IPS-11a (cell line): ENCODE results near the gene WHRN.

Experiments used
- H3K4me3 ChIP-seq: one replicate; pipeline ENCODE4 v1.5.1; 2013; ENCODE audit warnings: low read depth, low read length, control low read depth

Gene WHRN

DNA sequence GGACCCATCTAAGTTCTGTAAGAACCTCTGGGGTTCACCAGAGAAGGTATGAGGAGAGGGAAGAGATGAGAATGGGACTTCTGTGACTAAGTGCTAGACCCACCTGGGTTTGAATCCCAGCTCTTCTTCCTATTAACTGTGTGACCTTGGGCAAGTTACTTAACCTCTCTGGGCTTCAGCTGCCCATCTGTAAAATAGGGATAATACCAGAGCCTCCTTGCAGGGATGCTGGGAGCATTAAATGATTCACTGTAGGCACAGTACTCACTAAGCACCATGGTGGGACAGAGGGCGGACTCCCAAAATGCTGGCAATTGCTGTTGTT, 53.6 kb downstream of the WHRN start:
- no peak overlapping the region for H3K4me3 ChIP-seq

DNA sequence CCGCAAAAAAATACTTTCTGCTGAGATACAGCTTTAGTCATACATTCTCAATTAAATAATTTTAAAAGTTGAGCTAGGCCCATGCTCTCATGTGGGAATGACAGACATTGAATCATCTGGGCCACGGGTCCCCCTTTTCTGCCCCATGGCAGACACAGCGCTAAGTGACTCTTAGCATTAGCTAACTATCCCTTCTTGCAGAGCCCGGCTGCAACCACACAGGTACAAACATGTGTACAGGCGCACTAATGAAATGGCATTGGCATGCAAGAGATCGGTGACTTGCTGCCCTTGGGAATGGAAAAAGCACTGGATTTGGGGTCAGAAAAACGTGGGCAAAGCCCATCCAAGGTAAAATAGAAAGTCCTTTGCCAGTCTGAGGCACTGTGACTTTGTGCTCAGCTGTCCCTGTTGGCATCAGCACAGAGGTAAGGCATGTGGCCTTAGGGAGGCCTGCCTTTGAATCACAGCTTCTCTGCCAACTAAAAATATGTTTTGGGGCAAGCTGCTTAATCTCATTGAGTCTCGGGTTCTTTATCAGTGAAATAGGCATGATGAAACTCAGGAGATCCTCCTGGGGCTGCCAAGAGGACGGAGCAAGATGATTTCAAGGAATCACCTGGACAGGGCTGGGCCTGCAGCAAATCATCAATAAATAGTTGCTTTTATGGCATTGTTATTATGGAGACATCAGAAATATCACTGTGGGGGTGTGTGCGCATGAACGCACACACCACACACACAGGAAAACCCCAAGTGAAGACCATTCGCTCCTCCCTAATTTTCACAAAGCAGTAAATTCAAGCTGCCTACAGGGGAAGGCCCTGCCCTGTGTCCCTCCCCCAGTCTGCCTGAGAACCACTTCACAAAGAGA, 54.2 kb downstream of the WHRN start:
- no peak overlapping the region for H3K4me3 ChIP-seq

DNA sequence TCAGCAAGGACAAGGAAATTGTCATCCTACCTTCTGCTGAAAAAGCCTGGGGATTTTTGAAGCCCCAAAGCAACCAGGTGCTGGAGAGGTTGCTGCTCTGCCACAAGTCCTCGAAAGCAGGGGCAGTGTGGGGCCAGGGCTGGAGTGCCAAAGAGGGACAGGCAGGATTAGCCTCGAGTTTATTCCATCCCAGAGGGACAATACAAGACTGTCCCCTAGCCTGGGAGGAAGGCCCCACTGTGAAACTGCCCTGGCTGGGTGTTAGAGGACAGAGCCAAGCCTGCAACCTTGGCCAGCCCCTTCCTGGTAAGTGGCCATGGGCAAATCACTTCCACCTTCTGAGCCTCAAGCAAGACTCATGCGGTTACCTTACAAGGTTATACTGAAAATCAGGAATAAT, 55.1 kb downstream of the WHRN start:
- H3K4me3 ChIP-seq = no peak overlapping the region

DNA sequence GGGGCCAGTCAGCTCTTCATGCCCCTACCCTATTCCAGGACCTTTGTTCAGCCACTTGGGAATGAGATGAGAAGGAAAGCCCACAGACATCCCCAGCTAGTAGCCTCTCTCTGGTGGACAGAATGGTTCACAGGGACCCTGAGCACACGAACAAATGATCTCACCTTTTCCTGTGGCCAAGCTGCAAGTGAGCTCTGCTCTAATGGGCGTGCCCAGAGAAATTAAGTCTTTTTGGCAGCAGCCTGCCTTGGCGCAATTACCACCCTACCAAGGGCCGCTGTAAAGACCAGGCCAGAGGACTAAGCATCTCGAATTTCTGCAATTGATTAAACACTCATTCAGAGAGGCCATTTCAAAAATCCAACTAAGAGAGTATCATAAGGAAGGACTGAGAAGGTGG, 56.0 kb downstream of the WHRN start:
- H3K4me3 ChIP-seq = no peak overlapping the region

DNA sequence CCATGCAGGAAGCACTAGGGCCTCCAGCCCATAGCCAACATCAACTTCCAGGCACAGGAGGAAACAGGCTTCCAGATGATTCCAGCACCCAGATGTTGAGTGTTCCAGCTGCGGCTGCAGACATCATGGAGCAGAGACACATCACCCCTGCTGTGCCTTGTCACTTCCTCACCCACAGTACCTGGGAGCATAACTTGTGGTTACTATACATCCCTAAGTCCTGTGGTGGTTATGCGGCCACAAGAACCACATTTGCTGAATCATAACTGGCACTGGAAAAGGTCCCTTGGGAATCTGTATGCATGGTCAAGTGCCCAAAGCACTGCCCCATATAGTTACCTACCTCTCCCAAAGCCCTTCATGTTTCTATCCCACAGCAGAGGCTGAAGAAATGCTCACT, 56.6 kb downstream of the WHRN start:
- no peak overlapping the region for H3K4me3 ChIP-seq

DNA sequence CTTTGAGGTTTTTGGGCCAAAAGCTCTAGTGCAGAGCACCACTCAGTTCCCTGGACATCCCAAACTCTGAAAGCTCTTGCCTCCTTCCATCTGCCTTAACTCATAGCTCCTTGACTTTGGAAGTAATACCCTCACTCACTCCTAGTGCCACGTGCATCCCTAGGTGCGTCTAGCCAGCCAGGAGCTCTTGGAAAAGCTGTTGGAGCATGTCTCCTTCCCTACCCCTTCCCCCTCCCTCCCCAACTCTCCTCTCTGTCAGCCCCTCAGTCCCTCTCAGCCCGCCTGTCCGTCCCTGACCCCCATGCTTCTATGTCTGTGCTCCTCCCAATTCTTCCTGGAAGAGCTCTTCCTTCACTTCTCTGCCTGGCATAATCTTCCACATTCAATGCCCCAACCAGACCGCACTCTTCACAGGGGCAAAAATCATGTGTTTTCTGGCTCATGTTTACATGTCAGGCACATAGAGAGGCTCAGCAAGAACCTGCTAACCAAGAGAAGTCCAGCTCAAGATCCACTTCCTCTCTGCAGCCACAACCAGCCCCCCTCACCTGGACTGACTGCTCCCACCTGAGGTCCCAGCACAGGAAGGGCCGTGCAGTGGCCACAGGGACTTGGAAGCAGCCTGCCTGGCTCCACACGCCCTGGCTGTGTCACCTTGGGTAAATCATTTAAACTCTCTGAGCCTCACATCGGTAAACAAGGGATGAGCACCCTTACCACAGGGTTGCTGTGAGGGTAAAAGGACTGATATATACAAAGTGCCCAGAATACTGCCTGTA, 58.4 kb downstream of the WHRN start:
- H3K4me3 ChIP-seq = no peak overlapping the region

DNA sequence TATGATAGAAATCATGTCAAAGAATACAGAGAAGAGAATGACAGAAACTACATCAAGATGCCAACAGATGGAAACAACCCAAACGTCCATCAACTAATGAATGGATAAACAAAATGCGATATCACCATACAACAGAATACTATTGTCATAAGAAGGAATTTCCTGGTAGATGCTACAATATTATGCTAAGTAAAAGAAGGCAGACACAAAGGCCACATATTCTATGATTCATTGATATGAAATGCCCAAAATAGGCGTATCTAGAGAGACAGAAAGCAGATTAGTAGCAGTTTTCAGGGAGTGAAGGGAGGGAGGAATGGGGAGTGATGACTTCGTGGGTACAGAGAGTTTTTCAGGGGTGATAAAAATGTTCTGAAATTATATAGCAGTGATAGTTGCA, 59.2 kb downstream of the WHRN start:
- H3K4me3 ChIP-seq = no peak overlapping the region

DNA sequence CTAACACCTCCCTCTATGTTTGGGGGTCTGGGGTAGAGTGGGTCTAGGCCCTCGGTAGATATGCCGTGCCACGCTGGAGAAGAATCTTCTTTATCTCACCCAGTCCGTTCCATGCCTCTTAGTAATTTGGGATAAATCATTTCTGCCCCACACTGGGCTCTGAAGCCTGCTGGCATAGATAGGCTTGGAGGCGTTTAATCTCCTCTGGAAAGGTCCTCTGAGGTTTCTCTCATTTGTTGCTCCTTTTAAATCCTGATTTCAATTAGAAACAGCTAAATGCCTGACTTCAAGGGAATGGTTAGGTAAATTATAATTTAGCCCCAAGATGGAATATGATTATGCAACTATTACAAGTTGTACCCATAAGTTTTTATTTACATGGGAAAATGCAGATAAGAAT, 59.7 kb downstream of the WHRN start:
- H3K4me3 ChIP-seq = no peak overlapping the region

DNA sequence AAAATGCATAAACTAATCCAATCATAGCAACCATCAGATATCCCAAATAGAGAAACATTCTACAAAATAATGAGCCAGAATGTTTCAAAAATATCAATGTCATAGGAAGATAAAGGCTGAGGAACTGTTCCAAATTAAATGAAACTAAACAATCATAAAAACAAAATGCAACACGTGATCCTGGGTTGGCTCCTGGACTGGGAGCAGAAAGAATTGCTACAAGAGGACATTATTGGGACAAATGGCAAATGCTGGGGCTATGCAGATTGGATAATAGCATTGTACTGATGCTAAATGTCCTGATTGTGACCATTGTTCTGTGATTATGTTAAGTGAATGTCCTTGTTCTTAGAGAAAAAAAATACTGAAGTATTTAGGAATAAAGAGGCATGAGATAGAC, 63.3 kb downstream of the WHRN start:
- H3K4me3 ChIP-seq = no peak overlapping the region

DNA sequence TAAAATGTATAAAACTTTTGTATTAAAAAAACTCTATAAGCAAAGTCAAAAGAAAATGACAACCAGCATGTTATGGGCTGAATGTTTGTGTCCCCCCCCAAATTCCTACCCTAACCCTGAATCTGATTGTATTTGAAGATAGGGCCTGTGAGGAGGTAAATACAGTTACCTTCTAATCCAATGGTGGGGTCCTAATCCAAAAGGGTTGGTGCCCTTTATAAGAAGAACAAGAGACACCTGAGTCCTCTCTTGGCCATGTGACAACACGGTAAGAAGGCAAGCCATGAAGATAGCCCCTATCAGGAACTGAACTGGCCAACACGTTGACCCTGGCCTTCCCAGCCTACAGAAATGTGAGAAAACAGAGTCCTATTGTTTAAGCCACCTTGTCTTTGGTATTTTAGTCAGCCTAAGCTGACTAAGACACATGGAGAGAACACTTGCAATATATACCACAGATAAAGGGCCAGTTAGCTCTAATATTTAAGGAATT, 67.8 kb downstream of the WHRN start:
- H3K4me3 ChIP-seq = no peak overlapping the region

DNA sequence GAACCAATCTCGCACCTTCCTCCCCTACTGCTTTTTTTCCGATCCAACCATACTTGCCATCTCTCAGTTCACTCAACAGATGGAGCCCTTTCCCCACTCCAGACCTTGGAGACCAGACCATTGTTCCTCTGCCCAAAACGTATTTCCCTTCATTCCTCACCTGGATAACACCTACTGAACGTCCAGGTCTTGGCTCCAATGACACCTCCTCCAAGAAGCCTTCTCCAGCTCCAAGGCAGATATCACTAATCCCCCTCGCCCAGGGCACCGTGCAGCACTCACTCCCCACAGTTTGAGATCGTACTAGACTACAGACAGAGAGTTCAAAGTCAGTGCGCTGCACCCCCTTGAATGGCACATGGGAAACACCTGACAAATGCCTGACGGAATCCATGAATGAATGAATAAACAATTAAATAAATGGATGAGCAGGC, 70.4 kb downstream of the WHRN start:
- H3K4me3 ChIP-seq = no peak overlapping the region

DNA sequence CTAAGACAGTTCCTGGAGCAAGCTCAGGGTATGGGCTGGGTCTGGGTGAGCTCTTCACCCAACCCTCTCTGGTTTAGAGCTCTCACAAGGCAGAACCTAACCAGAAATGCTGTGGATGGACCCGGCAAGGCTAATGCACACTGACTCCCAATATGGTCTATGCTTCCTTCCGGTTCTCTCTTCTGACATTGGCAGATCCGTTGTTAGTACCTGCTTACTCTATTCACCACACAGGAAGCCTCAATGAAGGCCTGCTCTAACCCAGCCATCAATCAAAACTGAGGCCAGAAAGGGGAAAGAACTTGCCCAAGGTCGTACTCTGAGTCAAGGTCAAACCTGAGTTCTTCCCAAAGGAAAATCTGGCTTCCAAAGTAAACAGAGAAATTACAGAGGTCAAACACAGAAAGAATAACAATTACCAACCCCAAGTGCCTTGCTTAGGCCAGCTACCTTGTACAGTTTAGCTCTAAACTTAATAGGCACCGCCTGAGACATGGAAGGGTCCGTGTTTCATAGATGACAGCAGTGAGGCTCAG, 71.5 kb downstream of the WHRN start:
- no peak overlapping the region for H3K4me3 ChIP-seq

DNA sequence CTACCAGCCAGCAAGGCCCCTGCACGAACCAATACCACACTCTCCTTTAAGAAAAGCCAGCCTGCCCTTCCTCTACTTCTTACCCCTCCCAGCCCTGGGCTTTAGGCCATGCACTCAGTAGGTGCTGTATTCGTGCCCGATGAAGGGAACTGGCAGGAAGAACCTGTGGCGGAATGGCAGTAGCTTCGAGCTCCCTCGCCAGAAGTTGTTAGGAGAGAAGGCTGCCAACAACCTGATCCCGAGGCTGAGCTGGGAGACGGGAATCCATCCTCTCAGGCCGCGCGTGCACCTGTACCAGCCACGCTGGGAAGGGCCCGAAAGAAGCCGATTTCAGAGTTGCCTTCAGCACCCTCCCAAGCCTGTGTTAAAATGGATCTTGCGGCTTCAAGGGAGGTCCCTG, 72.2 kb downstream of the WHRN start:
- H3K4me3 ChIP-seq = no peak overlapping the region

DNA sequence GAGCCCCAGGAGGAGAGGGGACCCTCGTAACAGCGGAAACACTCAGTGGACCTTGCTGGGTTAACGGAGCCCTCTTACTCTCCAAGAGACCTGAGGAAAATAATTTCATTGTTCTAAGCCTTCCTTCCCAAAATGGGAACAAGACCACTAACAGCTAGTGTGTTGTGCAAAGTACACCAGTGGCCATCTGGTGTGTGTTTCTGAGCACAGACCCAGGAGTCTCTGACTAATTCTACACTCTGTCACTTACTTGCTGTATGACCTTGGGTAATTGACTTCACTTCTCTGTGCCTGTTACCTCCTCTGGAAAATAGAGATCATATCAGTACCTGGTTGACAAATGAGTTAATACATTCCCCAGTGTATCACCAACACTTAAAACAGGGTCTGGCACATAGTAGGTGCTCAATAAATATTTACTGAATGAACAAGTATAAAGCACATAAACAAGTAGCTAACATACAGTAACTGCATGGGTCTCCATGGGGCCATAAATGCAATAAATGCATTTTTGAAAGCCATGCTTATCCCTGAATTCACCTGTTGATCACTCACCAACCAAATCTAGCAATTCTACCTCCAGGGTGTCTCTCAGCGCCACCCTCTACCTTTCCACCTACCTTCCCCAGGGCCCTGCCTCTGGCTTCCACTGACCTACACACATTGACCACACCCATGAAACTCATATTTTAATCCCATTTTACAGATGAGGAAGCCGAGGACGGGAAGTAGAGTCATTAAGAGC, 72.8 kb downstream of the WHRN start:
- no peak overlapping the region for H3K4me3 ChIP-seq

DNA sequence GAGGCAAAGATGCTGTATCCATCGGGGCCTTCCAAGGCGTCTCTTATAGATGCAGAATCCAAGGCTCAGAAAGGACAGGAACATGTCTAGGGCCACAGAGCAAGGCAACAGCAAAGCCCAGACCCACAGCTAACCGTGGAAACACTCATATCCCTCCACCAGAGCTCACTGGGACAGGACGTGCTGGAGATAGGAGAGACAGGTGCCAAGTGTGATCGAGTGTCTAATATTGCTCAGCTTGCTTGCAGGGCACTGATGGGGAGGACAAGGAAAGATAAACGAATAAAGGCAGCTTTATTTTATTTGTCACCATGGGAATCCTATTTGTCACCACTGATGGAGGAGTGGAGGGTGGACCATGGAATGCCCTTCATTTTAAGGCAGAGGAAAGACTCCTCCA, 73.5 kb downstream of the WHRN start:
- H3K4me3 ChIP-seq = no peak overlapping the region

DNA sequence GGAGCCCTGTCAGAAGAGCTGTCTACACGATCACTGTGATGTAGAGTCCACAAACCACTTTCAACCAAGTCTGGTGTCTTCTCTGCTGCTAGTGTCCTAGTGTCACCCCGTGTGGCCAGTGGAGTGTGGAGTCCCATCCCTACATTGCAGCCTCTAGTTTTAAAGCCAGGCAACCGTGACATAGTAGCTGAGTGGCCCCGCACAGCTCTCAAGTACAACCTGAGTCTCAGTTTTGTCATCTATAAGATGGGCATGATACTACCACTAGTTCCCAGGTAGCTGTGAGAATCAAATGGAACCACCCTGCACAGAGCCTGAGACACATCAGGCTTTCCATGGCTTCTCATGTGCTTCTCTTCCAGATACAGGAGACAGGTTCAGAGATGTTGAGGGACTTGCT, 74.3 kb downstream of the WHRN start:
- no peak overlapping the region for H3K4me3 ChIP-seq

DNA sequence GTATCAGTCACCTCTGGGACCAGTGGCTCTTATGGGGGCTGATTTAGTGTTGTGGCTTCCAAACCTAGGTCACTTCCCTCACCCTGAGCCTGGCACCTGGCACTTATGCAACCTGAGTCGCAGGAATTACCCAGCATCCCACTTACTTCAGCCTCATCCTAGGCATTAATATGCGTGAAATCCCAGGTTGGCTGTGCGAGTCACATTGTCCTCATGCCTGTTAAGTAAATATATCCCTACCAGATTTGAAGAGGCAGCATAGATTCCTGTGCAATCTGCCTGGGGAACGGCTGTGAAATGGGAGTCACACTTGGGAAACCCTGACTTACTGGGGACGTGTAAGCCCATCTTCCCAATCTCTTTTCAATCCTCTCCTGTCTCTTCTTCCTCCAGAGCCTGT, 74.8 kb downstream of the WHRN start:
- no peak overlapping the region for H3K4me3 ChIP-seq

DNA sequence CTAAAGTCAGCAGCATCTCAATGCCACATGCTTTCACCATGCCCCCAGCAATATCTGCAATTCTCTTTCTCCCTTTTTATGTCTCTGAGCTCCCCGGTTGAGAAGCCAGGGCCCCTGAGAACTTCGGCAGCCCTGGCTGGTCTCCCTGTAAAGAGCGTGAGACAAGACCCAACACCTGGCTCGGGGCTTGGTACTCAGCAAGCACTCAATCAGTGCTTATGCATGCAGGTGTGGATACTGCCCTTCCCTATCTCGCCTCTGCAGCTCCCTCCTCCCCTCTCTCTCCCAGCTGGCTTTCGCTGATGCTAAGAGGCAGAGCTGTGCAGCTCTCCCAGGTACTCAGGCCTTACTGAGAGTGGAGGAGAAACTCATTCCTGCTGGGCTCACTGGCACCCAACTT, 75.8 kb downstream of the WHRN start:
- no peak overlapping the region for H3K4me3 ChIP-seq

DNA sequence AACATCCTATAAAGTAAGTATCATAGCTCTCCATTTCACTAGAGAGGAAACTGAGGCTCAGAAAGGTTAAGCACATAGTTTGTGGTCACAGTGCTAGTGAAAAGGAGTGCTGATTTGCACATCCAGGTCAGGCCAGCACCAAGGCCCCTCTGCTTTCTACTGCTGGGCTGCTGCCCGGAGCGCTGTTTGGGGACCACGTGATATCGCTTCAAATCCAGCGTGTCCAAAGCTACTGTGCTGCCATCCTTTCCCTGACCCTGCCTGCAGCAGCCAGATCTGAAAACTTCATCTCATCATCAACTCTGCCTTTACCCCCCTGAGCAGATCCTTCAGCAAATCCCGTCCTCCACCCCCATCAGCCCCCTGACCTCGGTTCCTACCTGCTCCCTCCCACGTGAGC, 76.8 kb downstream of the WHRN start:
- no peak overlapping the region for H3K4me3 ChIP-seq

DNA sequence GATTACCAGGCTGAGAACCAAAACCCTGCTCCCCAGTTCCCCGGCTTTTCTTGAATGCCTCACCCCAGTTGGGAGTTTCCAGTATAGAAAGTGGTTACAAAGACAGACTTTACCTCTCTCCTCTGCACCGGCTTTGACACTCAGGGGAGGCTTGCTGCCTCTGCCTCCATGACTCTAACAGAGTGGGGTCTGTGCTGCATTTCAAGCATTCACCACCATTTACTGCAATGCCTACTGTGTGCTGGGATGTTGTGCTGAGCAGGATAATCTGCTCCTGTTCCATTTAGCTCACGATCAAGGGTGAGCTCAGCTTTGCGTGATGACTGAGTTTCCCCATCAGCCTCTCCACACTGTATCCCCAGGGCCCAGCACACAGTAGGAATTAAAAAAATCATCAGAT, 77.6 kb downstream of the WHRN start:
- H3K4me3 ChIP-seq = no peak overlapping the region
